Upper lobe of right lung (tissue), 1 donor: ENCODE measurements around the gene FHAD1. TPM values are rescaled to one million over a fixed set of nuclear protein-coding genes. Genes with fewer than 3 reads are reported as not detected.
"Not testable (repeated sequence)": the region's sequence is repeated elsewhere in the genome, so short reads cannot be mapped to it uniquely, and the experiment has no call there.

ENCODE experiments used
- ATAC-seq: fragments of 200-7000 bp; cut with Tn5 transposase; one replicate; pipeline ENCODE4 v1.9.1; 2020; ENCODE audit warnings: mild to moderate bottlenecking, moderate library complexity
- DNase-seq: peaks from one replicate; pipeline ENCODE4 v3.0.0-alpha.2; 2020
- H3K27ac ChIP-seq: fragments of 200-600 bp; one replicate; pipeline ENCODE4 v1.8.0; 2022
- H3K27me3 ChIP-seq: fragments of 200-600 bp; one replicate; pipeline ENCODE4 v1.8.0; 2022; ENCODE audit warnings: mild to moderate bottlenecking
- H3K36me3 ChIP-seq: fragments of 200-600 bp; one replicate; pipeline ENCODE4 v1.8.0; 2022
- H3K4me1 ChIP-seq: fragments of 200-600 bp; one replicate; pipeline ENCODE4 v1.8.0; 2022
- H3K4me3 ChIP-seq: fragments of 200-600 bp; one replicate; pipeline ENCODE4 v1.8.0; 2022; ENCODE audit warnings: mild to moderate bottlenecking
- H3K9me3 ChIP-seq: fragments of 200-600 bp; one replicate; pipeline ENCODE4 v1.8.0; 2022
- intact Hi-C: fragments of 100-400 bp; cut with DNase I; formaldehyde crosslinking; loops from one replicate; pipeline ENCODE4 v1.11.0; 2022
- total RNA-seq: library from RNA; stranded (reverse); fragmentation: NEBNext Ultra II Directional; extraction: Animal tissue kit (Norgen Biotek cat#: 25700); gene quantifications from one replicate; pipeline ENCODE4 v1.2.1, GENCODE V29; 2021
- TF ChIP-seq, protein P1 (sequence below): fragments of 200-600 bp; IDR thresholded peaks from one replicate; pipeline ENCODE4 v1.8.0; 2022; ENCODE audit warnings: antibody characterized with exemption
- donor health status: DM: no; HTN: yes; CAD: no; lungs with severe emphysema.

FHAD1 gene
- total RNA-seq, 1 donor from 2014 or later: 2.4 TPM

DNA sequence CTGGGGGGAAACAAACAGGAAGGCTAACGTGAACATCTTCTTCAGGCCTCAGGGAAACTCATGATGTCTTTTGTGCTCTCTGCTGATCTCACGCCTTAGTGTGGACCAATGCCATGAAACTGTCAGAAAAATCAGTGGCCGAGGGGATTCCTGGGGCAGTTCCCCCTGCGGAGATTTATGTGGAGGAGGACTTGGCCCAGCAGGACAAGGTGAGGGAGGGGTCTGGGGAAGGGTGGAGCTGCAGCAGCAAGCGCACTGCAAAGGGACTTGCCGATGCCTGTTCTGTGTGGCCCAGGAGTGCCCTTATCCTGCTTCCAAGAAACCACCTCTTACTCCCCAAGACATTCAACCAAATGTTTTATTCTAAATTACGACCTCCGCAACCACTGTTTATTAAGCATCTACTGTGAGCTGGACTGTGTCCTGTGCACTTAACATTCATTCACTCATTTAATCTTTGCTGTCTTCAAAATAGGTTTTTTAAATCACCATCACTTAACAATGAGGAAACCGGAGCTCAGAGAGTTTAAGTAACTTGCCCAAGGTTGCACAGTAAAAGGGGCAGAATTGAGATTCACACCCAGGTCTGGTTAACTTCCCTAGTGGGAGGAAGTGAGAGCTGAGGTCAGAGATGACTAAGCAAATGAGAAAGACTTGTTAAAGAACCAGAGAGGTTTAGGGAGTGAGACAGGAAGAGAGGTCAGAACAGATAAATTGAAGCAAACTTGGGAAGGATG lies 49.7 kb downstream of the FHAD1 start:
- Histone ChIP-seq H3K9me3 (no peaks in the 10 kb centered on the region), H3K4me1 (no peaks in the 10 kb centered on the region), H3K27me3 (no peaks in the 10 kb centered on the region), H3K27ac (no peak overlapping the region), H3K4me3 (no peak overlapping the region), H3K36me3 (no peaks in the 10 kb centered on the region)
- intact Hi-C loops: no loop called here
- TF ChIP-seq, protein P1, sequence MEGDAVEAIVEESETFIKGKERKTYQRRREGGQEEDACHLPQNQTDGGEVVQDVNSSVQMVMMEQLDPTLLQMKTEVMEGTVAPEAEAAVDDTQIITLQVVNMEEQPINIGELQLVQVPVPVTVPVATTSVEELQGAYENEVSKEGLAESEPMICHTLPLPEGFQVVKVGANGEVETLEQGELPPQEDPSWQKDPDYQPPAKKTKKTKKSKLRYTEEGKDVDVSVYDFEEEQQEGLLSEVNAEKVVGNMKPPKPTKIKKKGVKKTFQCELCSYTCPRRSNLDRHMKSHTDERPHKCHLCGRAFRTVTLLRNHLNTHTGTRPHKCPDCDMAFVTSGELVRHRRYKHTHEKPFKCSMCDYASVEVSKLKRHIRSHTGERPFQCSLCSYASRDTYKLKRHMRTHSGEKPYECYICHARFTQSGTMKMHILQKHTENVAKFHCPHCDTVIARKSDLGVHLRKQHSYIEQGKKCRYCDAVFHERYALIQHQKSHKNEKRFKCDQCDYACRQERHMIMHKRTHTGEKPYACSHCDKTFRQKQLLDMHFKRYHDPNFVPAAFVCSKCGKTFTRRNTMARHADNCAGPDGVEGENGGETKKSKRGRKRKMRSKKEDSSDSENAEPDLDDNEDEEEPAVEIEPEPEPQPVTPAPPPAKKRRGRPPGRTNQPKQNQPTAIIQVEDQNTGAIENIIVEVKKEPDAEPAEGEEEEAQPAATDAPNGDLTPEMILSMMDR: no peak
- ATAC-seq: peak; percentile 63
- peak; percentile 49 for DNase-seq

DNA sequence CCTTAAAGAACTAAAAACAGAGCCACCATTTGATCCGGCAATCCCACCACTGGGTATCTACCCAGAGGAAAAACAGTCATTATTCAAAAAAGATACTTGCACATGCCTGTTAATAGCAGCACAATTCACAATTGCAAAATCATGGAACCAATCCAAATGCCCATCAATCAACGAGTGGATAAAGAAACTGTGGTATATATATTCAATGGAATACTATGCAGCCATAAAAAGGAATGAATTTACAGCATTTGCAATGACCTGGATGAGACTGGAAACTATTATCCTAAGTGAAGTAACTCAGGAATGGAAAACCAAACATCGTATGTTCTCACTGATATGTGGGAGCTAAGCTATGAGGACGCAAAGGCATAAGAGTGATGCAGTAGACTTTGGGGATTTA lies 51.0 kb downstream of the FHAD1 start:
- intact Hi-C loops, H3K36me3 ChIP-seq, H3K27me3 ChIP-seq, H3K4me1 ChIP-seq, H3K9me3 ChIP-seq, DNase-seq, ATAC-seq, H3K27ac ChIP-seq, H3K4me3 ChIP-seq: not testable (repeated sequence)

DNA sequence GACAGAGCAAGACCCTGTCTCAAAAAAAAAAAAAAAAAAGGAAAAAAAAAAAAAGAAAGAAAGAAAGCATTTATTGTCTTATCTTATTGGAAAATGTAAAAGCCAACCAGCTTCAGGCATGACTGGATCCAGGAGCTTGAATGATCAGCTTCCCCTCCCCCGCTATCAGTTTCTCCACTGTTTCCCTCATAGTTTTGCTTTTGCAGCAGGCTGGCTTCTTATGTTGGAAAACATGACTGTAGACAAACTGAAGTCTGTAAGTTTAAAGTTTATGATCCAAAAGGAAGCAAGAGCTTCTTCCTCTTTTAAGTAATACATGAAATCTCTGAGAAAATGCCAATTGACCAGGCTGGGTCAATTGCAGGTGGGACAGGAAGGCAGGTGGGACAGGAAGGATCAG lies 52.2 kb downstream of the FHAD1 start:
- H3K4me3 ChIP-seq: no peak overlapping the region
- DNase-seq (no peak), ATAC-seq (no peak)
- intact Hi-C loops: no loop called here
- no peaks in the 10 kb centered on the region for H3K36me3 ChIP-seq
- no peaks in the 10 kb centered on the region for H3K4me1 ChIP-seq
- H3K9me3 ChIP-seq: no peaks in the 10 kb centered on the region
- TF ChIP-seq, protein P1: no peak
- no peaks in the 10 kb centered on the region for H3K27me3 ChIP-seq
- no peak overlapping the region for H3K27ac ChIP-seq

DNA sequence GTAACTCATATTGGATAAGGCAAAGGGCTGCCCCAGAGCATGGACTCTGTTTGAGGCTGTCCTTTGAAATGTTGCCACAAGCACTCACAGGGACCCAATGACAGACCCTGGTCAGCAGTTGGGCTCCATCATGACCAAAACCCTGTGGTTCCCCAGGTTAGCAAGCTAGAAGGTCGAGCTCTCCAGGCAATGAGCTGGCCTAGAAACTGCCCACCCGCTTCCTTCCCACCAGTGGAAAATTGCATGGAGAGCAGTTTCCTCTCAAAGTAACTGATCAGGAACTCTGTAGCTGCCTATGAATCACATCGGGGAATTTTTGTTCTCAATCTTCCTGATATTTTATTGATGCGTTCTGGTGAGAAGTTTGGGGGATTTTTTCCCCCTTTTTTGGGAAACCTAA lies 52.8 kb downstream of the FHAD1 start:
- ATAC-seq (no peak), DNase-seq (no peak)
- Histone ChIP-seq H3K27me3 (no peaks in the 10 kb centered on the region), H3K4me1 (no peaks in the 10 kb centered on the region), H3K4me3 (no peak overlapping the region), H3K9me3 (no peaks in the 10 kb centered on the region), H3K27ac (no peak overlapping the region), H3K36me3 (no peaks in the 10 kb centered on the region)
- intact Hi-C loops: loop anchor here (10.0 kb wide), 1 partner anchor 165 kb away; no protein-coding TSS in a partner anchor
- TF ChIP-seq, protein P1: no peak

DNA sequence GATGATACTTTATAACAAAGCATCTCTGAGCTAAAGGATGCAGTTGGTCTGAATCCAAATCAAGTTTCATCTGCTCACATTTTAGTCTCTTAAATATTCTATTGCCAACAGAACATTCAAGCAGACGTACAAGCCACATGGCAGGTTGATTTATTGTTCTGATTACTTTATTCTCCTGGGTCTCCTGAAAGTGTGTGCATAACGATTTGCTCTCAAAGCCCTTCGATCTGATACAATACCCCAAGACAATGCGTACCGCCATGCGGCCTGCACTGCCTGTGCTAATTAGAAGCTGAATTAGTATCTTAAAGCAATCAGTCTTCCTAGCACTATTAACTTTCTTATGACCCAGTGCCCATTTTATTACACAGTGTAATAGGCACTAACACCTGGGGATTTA lies 56.9 kb downstream of the FHAD1 start:
- intact Hi-C loops: loop anchor here (10.0 kb wide), 1 partner anchor 169 kb away; no protein-coding TSS in a partner anchor
- H3K4me3 ChIP-seq: no peak overlapping the region
- no peak for DNase-seq
- TF ChIP-seq, protein P1: no peak
- no peaks in the 10 kb centered on the region for H3K4me1 ChIP-seq
- H3K27me3 ChIP-seq: no peaks in the 10 kb centered on the region
- H3K27ac ChIP-seq: no peak overlapping the region
- H3K36me3 ChIP-seq: no peaks in the 10 kb centered on the region
- ATAC-seq: no peak
- no peaks in the 10 kb centered on the region for H3K9me3 ChIP-seq

DNA sequence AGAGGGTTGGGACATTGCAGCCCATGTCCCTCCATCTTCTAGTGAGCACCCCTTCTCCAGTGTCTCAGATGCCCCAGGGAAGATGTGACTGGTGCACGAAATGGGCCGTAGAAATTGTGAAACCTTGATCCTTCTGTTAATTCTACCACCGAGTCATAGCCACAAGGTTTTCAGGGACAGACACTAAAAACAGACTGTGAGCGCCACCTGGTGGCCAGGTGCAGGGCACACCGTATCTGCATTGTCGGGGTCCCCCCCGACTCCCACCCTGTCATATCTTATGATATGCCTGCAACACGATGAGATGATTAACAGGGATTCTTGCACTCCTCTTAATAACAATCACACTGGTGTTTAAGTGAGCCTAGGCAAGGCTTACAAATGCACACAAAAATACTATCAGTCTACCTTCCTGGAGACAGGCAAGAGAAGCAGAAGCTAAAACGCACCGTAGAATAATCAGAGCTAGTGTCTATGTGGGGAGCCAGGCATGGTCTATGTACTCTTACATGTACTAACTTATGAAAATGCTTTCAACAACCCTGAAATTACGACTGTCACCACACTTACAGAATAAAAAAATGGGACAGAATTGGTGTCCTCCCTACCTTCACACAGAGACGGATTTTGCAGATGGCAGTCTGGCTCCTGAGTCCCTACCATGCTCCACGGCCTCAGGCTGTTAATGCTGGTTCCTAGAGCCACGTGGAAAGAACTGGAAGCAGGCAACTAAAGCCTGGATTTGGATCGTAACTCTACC lies 57.9 kb downstream of the FHAD1 start:
- H3K4me3 ChIP-seq: no peak overlapping the region
- ATAC-seq (peak; percentile 88), DNase-seq (peak; percentile 82)
- no peaks in the 10 kb centered on the region for H3K27me3 ChIP-seq
- H3K36me3 ChIP-seq: no peaks in the 10 kb centered on the region
- no peaks in the 10 kb centered on the region for H3K4me1 ChIP-seq
- H3K27ac ChIP-seq: no peak overlapping the region
- TF ChIP-seq, protein P1: peak; percentile 92
- intact Hi-C loops: loop anchor here (10.0 kb wide), 1 partner anchor 170 kb away; no protein-coding TSS in a partner anchor
- H3K9me3 ChIP-seq: no peaks in the 10 kb centered on the region
